GM18502 (cell line): ENCODE data around the gene ATXN1.
"Not testable (repeated sequence)": the region's sequence is repeated elsewhere in the genome, so short reads cannot be mapped to it uniquely, and the experiment has no call there.

ENCODE experiments used
- ATAC-seq: cut with Tn5 transposase; IDR thresholded peaks from one replicate; pipeline ENCODE4 v1.9.1; 2021; ENCODE audit warnings: mild to moderate bottlenecking; ENCODE audit not compliant: unreplicated experiment, poor library complexity

ATXN1 gene

GRCh38 chr6:16760516-16761470 is at the start of gene ATXN1:
TSS of gene ATXN1 (minus strand) at chr6:16761460.
- peak; percentile 4 for ATAC-seq

GRCh38 chr6:16810411-16810810 is 49.2 kb upstream of the ATXN1 start:
- ATAC-seq = no peak

- no peak for ATAC-seq
These were observed 48.6 kb upstream of the ATXN1 start for GRCh38 chr6:16809753-16810358.

GRCh38 chr6:16807956-16808355 is 46.7 kb upstream of the ATXN1 start:
- ATAC-seq = no peak

GRCh38 chr6:16806363-16806762 is 45.1 kb upstream of the ATXN1 start:
- no peak for ATAC-seq

GRCh38 chr6:16805243-16805950 is 44.1 kb upstream of the ATXN1 start:
- no peak for ATAC-seq

- ATAC-seq = no peak
These were observed 43.4 kb upstream of the ATXN1 start for GRCh38 chr6:16804546-16805242.

- no peak for ATAC-seq
These were observed 42.3 kb upstream of the ATXN1 start for GRCh38 chr6:16803294-16804200.

- ATAC-seq = no peak
These were observed 40.8 kb upstream of the ATXN1 start for GRCh38 chr6:16802071-16802470.

- ATAC-seq = no peak
These were observed 39.7 kb upstream of the ATXN1 start for GRCh38 chr6:16800942-16801341.

- no peak for ATAC-seq
These were observed 39.1 kb upstream of the ATXN1 start for GRCh38 chr6:16800341-16800740.

- ATAC-seq = no peak
These were observed 38.3 kb upstream of the ATXN1 start for GRCh38 chr6:16799279-16800193.

- ATAC-seq = no peak
These were observed 32.7 kb upstream of the ATXN1 start for GRCh38 chr6:16793828-16794412.

GRCh38 chr6:16789329-16790038 is 28.2 kb upstream of the ATXN1 start:
- no peak for ATAC-seq

GRCh38 chr6:16787128-16787682 is 25.9 kb upstream of the ATXN1 start:
- no peak for ATAC-seq

- no peak for ATAC-seq
These were observed 24.2 kb upstream of the ATXN1 start for GRCh38 chr6:16785496-16785895.

GRCh38 chr6:16784957-16785356 is 23.7 kb upstream of the ATXN1 start:
- not testable (repeated sequence) for ATAC-seq
